GM10248 (cell line): ENCODE measurements around the gene TMEM108.

Experiments
- CTCF ChIA-PET: fragments of 300-600 bp; sonication (Branson Sonifier 250); formaldehyde crosslinking; extraction: SDS; loops from one replicate; lab custom pipeline; 2021; ENCODE audit warnings: antibody characterized with exemption; lab: Yijun Ruan, JAX
- POLR2A ChIA-PET: fragments of 350-650 bp; sonication (Branson Sonifier 250); formaldehyde crosslinking; extraction: SDS; loops from one replicate; lab custom pipeline; 2020; ENCODE audit warnings: antibody characterized with exemption; lab: Yijun Ruan, JAX
- DNase-seq: peaks from one replicate; pipeline ENCODE4 v3.0.0; 2012; ENCODE audit errors: extremely low spot score
- CTCF ChIP-seq: IDR thresholded peaks from 2 replicates; pipeline ENCODE4 v1.5.1; 2012; ENCODE audit warnings: mild to moderate bottlenecking, low read depth; ENCODE audit errors: extremely low read depth, missing control alignments, control extremely low read depth

Gene TMEM108

DNA sequence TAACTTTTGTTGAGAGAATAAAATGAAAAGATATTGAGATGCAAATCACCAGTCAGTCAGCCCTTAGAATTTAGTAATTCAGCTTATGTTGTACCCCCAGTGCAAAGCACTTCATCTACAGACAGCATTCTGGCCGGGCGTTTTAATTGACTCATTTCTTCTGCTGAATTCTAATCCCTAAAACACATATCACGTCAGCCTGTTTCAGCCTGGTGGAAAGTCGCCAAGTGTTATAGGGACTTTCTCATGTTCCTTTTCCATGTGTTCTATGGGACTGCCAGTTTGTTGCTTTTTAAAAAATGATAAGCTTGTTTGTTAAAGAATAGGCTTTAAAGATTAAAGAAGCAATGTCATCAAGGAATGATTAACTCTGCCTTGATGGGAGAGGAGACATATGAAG, 192.0 kb downstream of the TMEM108 start:
- POLR2A ChIA-PET: no interaction called here
- no peak for DNase-seq
- no peak for TF ChIP-seq CTCF
- CTCF ChIA-PET: interaction anchor here (1.5 kb wide), 1 partner anchor 22 kb away, joined by 4 read pairs; no protein-coding TSS in a partner anchor

DNA sequence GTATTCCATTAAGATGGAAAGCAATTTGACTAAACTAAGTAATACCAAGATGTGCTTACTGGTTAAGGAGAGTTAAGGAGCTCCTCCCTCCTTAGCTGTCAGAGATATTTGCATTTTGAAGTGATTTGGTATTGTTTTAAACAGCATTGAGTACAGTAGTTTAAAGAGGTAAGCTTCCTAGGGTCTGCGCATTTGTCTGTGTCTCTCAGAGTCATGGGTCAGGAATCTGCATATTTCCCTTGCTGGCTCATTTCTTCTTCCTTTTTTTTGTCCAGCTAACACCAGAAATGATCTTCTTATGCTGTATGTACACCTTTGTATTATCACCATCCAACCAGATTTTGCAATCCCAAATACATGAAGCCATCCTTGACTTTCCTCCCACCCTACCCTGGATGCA, 198.7 kb downstream of the TMEM108 start:
- DNase-seq: no peak
- POLR2A ChIA-PET: no interaction called here
- CTCF ChIA-PET: interaction anchor here (0.7 to 1.8 kb wide), 5 partner anchors 10 to 45 kb away, joined by 3 to 4 read pairs (median 3); no protein-coding TSS in a partner anchor
- TF ChIP-seq CTCF: no peak

- CTCF ChIA-PET: interaction anchor here (0.7 to 1.8 kb wide), 5 partner anchors 10 to 45 kb away, joined by 3 to 4 read pairs (median 3); no protein-coding TSS in a partner anchor
- POLR2A ChIA-PET: no interaction called here
- no peak for TF ChIP-seq CTCF
- no peak for DNase-seq
Observed at GRCh38 chr3:133237380-133237779, 199.2 kb downstream of the TMEM108 start.

GRCh38 chr3:133238015-133238414, 199.8 kb downstream of the TMEM108 start:
- TF ChIP-seq CTCF: no peak
- ChIA-PET POLR2A (no interaction called here), CTCF (interaction anchor here (1.5 kb wide), 1 partner anchor 20 kb away, joined by 3 read pairs; no protein-coding TSS in a partner anchor)
- DNase-seq: no peak

DNA sequence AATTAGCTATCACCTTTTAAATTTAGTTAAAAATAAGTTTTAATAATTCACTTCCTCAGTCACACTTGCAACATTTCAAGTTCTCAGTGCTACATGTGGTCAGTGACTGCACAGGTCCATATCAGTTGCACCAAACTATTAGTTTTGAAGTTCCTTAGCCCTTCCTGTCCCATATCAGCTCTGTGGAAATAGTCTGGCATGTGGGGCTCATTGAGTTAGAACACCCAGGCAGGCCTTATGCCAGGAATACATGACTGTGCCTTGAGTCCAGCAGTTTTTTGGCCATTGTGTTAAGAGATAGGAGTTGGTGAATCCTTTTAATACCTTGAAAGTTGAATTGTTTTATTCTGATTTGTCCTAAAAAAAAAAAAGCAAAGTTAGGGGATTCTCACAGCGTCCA, 207.9 kb downstream of the TMEM108 start:
- no peak for TF ChIP-seq CTCF
- DNase-seq: no peak
- CTCF ChIA-PET: interaction anchor here (2.0 kb wide), 1 partner anchor 10 kb away, joined by 4 read pairs; no protein-coding TSS in a partner anchor
- POLR2A ChIA-PET: no interaction called here

GRCh38 chr3:133246773-133247172, 208.6 kb downstream of the TMEM108 start:
- no peak for TF ChIP-seq CTCF

GRCh38 chr3:133248389-133248788, 210.2 kb downstream of the TMEM108 start:
- ChIA-PET CTCF (no interaction called here), POLR2A (no interaction called here)
- no peak for TF ChIP-seq CTCF
- no peak for DNase-seq

More at GRCh38 chr3:133246773-133247172, 208.6 kb downstream of the TMEM108 start:
- ChIA-PET CTCF (interaction anchor here (2.0 kb wide), 1 partner anchor 10 kb away, joined by 4 read pairs; no protein-coding TSS in a partner anchor), POLR2A (no interaction called here)
- DNase-seq: no peak
